NCI-H748 treated with DMSO at 0.1 percent for 48 hours (cell line): ENCODE measurements around the gene ATP9A.
"Not testable (repeated sequence)": the region's sequence is repeated elsewhere in the genome, so short reads cannot be mapped to it uniquely, and the experiment has no call there.

Experiments used
- DNase-seq: peaks from one replicate; lab custom pipeline; 2025; lab: John Stamatoyannopoulos, UW

Gene ATP9A

GRCh38 chr20:51574248-51575033, 193.7 kb downstream of the ATP9A start:
- no peak for DNase-seq

GRCh38 chr20:51573576-51574243, 194.5 kb downstream of the ATP9A start:
- DNase-seq = no peak

GRCh38 chr20:51571460-51571794, 196.8 kb downstream of the ATP9A start:
- DNase-seq = no peak

DNA sequence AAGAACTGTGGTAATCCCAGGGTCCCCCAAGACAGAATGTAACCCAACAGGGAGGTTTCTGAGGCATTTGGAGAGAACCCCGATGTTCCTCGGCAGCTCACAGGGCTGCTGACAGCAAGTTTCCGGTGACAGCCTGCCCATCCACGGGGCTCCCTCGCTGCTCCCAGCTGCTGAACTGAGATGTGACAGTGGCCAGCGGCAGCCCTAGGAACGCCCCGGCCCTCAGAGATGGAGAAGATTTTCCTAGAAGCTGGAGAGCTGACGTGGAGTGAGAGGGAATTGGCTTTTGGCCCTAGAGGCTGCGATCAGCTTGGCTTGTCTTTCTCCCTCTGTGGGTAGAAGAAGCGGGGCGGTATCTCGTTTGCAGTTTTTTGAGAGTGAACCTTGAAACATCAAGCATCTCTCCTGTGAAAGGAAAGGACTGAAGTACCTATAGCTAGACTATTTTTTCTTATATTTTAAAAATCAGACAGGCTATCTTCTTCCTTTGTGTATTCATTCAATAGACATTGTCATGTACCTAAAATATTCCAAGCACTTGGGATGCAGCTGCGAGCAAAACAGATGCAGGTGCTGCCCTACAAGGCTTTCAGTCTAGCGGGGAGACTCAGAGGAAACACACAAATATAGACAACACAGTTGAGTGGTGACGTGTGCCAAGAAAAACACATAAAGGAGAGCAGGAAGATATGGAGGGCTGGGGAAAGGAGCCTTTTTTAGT, 197.3 kb downstream of the ATP9A start:
- DNase-seq = no peak

DNA sequence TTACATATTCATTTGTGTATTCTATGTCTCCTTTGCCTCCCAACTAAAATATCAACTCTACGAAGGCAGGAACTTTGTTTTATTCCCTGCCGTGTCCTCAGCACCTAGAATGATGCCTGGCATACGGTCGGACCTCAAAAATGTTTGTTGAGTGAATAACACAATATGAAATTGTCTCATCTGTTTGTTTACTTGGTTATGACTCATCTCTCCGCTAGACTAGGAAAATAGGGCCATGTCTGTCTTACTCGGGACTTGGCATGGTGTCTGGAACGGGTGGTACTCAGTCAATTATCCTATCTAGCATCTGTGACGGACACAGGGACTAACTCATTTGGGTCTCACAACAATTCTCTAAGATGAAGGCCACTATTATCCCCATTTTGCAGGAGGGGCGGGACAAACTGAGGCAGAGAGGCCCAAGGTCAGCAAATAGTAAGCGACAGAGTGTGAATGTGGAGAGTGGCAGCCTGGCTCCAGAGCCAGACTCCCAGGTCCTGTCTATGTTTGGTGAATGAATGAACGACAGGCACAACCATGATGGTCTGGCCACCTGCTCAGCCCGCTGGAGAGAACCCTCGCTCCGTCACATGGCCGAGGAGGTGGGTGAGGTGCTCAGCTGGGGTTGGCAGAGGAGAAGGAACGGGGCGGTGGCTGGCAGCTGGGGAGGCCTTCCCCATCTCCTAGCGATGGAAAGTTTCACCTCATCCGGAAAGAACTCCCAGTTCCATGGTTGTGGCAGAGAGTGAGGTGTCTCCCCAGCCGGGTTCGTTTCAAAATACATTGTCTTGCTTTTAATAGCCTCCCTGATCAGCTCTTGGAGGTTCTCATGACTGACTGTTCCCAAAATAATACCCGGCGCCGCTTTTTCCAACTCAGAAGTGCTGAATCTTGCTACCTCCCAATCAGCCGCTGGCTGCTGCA, 198.1 kb downstream of the ATP9A start:
- DNase-seq = no peak

DNA sequence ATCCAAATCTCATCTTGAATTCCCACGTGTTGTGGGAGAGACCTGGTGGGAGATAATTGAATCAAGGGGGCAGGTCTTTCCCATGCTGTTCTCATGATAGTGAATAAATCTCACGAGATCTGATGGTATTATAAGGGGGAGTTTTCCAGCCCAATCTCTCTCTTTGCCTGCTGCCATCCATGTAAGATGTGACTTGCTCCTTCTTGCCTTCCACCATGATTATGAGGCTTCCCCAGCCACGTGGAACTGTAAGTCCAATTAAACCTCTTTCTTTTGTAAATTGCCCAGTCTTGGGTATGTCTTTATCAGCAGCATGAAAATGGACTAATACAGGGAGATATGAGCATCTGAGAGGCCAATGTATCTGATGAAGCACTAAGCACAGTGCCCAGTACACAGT, 199.7 kb downstream of the ATP9A start:
- not testable (repeated sequence) for DNase-seq

DNA sequence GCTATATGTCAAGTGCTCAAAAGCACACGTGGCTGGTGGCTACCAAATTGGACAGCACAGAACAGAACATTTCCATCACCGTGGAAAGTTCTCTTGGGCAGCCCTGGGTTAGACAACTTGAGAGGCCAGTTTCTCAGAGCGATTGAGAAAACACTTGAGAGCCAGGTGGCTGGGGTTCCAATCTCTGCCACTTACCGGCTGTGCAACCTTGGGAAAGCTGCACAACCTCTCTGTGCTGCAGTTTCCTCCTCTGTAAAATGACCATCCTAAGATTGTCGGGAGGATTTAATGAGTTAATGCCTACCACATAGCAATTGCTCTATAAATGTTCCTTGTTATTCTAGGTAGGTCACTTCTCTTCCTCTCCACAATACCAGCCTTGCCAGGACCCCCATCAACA, 200.6 kb downstream of the ATP9A start:
- no peak for DNase-seq

DNA sequence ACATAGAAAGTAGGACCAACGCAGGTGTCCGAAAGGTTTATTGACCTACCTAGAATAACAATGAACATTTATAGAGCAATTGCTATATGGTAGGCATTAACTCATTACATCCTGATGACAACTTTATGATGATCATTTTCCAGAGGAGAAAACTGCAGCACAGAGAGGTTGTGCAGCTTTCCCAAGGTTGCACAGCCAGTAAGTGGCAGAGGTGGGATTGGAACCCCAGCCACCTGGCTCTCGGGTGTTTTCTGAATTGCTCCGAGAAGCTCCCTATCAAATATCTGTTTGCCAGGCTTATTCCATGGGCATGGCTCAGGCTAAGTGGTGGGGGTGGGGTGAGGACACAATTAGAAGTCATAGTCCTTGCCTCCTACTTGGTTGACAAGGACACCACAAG, 201.6 kb downstream of the ATP9A start:
- DNase-seq = no peak

GRCh38 chr20:51565298-51566144, 202.7 kb downstream of the ATP9A start:
- no peak for DNase-seq

GRCh38 chr20:51563486-51564332, 204.5 kb downstream of the ATP9A start:
- DNase-seq = no peak

- no peak for DNase-seq
These were observed 205.1 kb downstream of the ATP9A start for GRCh38 chr20:51563174-51563485.

DNA sequence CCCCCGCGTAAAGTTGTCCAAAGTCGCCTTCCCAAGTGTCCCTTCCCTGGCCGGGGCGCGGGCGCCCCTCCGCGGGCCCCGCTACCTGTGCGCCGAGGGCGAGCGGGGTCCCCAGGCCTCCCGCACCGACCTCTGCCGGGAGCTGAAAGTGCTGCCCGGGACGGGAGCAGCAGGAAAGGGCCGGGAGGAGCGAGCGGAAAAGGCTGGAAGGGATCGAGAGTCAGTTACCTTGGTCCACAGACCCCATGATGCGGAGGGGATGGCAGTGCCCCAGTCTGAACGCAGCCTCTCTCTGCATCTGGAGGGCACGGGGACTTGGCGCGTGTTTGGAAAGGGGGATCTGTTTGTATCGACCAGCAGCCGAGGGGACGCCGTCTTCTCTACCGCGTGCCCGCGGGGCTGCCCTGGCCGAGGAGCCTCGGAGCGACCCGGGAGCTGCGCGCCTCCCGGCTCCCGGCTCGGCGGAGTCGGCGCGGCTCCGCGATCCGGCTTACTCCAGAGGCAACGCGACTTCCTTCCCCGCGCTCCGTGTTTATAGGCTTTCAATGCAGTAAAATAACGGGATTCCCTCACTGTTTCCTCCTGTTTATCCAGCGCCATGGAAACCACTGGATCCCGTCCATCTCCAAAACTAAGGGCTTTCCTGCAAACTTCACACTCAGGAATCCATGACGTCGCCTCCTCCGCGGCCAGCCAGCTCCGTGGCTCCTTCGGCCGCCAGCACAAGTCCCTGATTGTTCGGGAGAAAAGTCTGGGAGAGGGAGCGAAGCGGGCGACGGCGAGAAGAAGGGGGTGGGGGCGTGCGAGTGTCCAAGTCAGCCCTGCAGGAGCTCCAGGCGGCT, 205.6 kb downstream of the ATP9A start:
- peak; percentile 3 for DNase-seq

DNA sequence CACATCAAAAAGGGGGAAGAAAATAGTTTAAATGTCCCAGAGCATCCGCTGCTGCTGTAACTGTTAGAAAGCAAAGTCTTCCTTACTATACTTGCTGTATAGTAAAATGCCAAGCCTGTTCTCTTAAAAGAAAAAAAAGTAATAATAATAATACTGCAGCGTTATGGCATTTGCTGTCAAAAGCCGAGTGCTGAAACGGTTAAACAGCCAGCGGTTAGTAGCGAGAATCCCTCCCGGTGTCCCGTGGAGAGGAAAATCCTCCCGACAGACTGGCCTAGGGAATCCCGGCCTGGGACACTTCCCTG, 206.2 kb downstream of the ATP9A start:
- no peak for DNase-seq

DNA sequence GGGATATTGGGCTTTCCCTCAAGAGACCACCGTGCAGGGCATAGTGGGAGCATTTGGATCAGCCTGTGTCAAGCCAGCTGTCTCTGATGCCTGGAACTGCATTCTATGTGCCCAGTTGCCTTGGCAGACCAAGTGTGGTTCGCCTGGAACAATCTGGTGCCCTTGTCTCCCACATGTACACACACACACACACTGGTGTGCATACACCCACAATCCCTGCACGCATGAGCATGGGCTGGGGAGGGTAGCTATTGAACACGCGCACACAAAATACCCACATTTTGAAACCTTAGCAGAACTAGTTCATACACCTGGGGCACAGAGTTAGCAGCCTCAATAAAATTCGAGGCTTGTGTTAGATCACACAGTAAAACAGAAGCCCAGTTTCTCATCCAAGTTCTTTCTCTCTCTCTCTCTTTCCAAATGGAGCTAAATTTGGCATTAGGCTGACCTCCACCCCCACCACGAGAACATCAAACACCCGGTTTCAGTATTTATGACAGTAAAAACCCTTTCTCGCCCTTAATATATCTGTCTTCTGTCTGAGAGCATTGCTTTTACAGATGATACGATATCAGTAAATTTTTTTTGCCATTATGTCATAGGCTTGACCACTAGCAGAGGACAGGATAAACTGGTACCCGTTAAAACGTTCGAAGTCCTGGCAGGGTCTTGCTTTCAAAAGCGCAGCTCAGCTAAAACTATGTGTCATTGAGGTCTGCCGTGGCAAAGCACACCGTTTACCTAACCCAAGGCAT, 207.5 kb downstream of the ATP9A start:
- DNase-seq = no peak

GRCh38 chr20:51560042-51560441, 208.1 kb downstream of the ATP9A start:
- no peak for DNase-seq

DNA sequence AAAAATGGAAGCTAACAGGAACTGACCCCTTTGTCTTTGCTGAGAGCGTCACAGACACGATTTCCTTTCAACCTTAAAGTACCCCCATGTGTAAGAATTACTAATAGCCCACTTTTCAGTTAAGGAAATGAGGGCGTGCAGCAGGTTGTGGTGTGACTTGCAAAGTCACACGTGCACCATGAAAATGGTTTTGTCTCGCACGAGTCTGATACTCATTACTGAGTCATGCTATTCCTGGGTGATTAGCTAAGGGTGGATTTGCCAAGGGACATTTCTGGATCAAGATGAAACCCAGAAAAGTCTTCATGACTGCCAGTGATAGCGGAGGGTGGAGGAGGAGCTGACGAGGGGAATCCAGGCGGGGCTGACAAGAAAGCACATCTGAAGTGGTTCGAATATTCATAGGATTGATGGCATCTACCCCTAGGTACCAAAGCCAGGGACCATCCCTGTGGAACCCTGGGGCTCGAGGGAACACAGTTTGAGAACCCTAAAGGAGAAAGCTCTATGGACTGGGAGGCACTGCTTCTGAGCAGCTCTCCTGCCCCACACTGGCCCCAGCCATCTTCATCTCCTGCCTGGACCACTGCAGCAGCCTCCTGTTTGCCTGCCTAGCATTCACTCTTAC, 213.5 kb downstream of the ATP9A start:
- DNase-seq = no peak

GRCh38 chr20:51553897-51554486, 214.2 kb downstream of the ATP9A start:
- no peak for DNase-seq

- no peak for DNase-seq
These were observed 217.0 kb downstream of the ATP9A start for GRCh38 chr20:51551186-51551585.
